B cell (primary cell): Measurements from ENCODE around the gene MSGN1. TPM values are rescaled to one million over a fixed set of nuclear protein-coding genes. Genes with fewer than 3 reads are reported as not detected.

Source experiments
- ATAC-seq: fragments of 200-7000 bp; cut with Tn5 transposase; one replicate; pipeline ENCODE4 v1.10.0; 2021; ENCODE audit warnings: low read depth, mild to moderate bottlenecking, moderate number of reproducible peaks, moderate library complexity
- CTCF ChIA-PET: fragments of 350-600 bp; sonication (Branson Sonifier 250); formaldehyde crosslinking; loops from one replicate; lab custom pipeline; 2021; ENCODE audit warnings: antibody characterized with exemption, inconsistent platforms; lab: Charles Lee
- POLR2A ChIA-PET: fragments of 350-600 bp; sonication (Branson Sonifier 250); formaldehyde crosslinking; loops from one replicate; lab custom pipeline; 2021; ENCODE audit warnings: antibody characterized with exemption; lab: Charles Lee
- DNase-seq: peaks from one replicate; pipeline ENCODE4 v3.0.0; 2013
- H2AFZ ChIP-seq: 2 replicates; pipeline ENCODE4 v1.6.1; 2012; ENCODE audit warnings: mild to moderate bottlenecking, low read depth, low read length; ENCODE audit not compliant: insufficient read depth, poor library complexity, severe bottlenecking
- H3K27ac ChIP-seq, 2 donors: 1 replicate in 1 of 2; 2 replicates in 1 of 2; pipeline ENCODE4 v1.5.1; 2012 to 2013; ENCODE audit warnings: low read length in 2 of 2, mild to moderate bottlenecking in 2 of 2, moderate library complexity in 1 of 2
- H3K27me3 ChIP-seq, 4 experiments: fragments of 200-600 bp in 1 of 4; sonication (generic) in 1 of 4; replicated peaks in 1 of 4; 1 replicate in 2 of 4; 2 replicates in 2 of 4; pipeline versions ENCODE4 v1.6.1 to v1.7.0; 2013 to 2016; ENCODE audit warnings: low read length in 3 of 4, mild to moderate bottlenecking in 2 of 4, mixed read lengths in 1 of 4, moderate library complexity in 1 of 4; ENCODE audit not compliant: insufficient read depth in 4 of 4, control insufficient read depth in 3 of 4; ENCODE audit errors: control extremely low read depth in 1 of 4
- H3K36me3 ChIP-seq, 2 experiments: replicated peaks in 1 of 2; 1 replicate in 1 of 2; 2 replicates in 1 of 2; pipeline versions ENCODE4 v1.6.1 to v1.7.1; 2013; ENCODE audit warnings: low read length in 1 of 2; ENCODE audit not compliant: insufficient read depth in 2 of 2, control insufficient read depth in 1 of 2; ENCODE audit errors: control extremely low read depth in 1 of 2, extremely low read depth in 1 of 2
- H3K4me1 ChIP-seq, 2 donors: fragments of 200-600 bp in 1 of 2; sonication (generic) in 1 of 2; 1 replicate in 1 of 2; 2 replicates in 1 of 2; pipeline versions ENCODE4 v1.5.1 to v1.6.1; 2013 to 2017; ENCODE audit warnings: low read length in 2 of 2; ENCODE audit not compliant: control insufficient read depth in 2 of 2, insufficient read depth in 2 of 2
- H3K4me2 ChIP-seq: replicated peaks from 2 replicates; pipeline ENCODE3; 2012; ENCODE audit warnings: mild to moderate bottlenecking, low read depth, low read length; ENCODE audit not compliant: poor library complexity, severe bottlenecking
- H3K4me3 ChIP-seq, 5 experiments: fragments of 200-600 bp in 1 of 5; sonication (generic) in 1 of 5; 1 replicate in 3 of 5; 2 replicates in 2 of 5; pipeline versions ENCODE4 v1.5.1 to v1.7.0; 2011 to 2016; ENCODE audit warnings: low read length in 4 of 5, mild to moderate bottlenecking in 4 of 5, low read depth in 2 of 5, control low read depth in 1 of 5, moderate library complexity in 1 of 5; ENCODE audit not compliant: insufficient read depth in 1 of 5; ENCODE audit errors: control extremely low read depth in 1 of 5, extremely low read depth in 1 of 5
- H3K79me2 ChIP-seq: fragments of 200-600 bp; sonication (generic); one replicate; pipeline ENCODE4 v1.6.0; 2016; ENCODE audit warnings: low read length; ENCODE audit not compliant: control insufficient read depth, insufficient read depth
- H3K9ac ChIP-seq: fragments of 200-600 bp; sonication (generic); 2 replicates; pipeline ENCODE4 v1.6.1; 2017; ENCODE audit warnings: mild to moderate bottlenecking, low read length, moderate library complexity
- H3K9me3 ChIP-seq, 3 donors: one replicate each; pipeline versions ENCODE4 v1.6.1 to v1.7.1; 2013; ENCODE audit warnings: low read length in 2 of 3; ENCODE audit not compliant: control insufficient read depth in 2 of 3, insufficient read depth in 1 of 3; ENCODE audit errors: control extremely low read depth in 1 of 3
- H4K20me1 ChIP-seq: 2 replicates; pipeline ENCODE4 v1.6.0; 2012; ENCODE audit warnings: mild to moderate bottlenecking, low read length; ENCODE audit not compliant: insufficient read depth, control insufficient read depth, poor library complexity, severe bottlenecking
- H3K27ac Mint-ChIP-seq: one replicate; pipeline ENCODE4 v1.8.0; 2021; ENCODE audit warnings: mixed read lengths
- H3K27me3 Mint-ChIP-seq: one replicate; pipeline ENCODE4 v1.8.0; 2021; ENCODE audit warnings: mixed read lengths
- H3K4me1 Mint-ChIP-seq: one replicate; pipeline ENCODE4 v1.8.0; 2021; ENCODE audit warnings: mixed read lengths
- H3K4me3 Mint-ChIP-seq: one replicate; pipeline ENCODE4 v1.8.0; 2021; ENCODE audit warnings: mixed read lengths
- H3K9me3 Mint-ChIP-seq: one replicate; pipeline ENCODE4 v1.8.0; 2022; ENCODE audit warnings: mixed read lengths; ENCODE audit not compliant: insufficient read depth
- EZH2 ChIP-seq: IDR thresholded peaks from 2 replicates; pipeline ENCODE4 v1.6.1; 2012; ENCODE audit warnings: borderline replicate concordance, low read depth, mild to moderate bottlenecking, moderate library complexity, low read length; ENCODE audit not compliant: insufficient read depth, poor library complexity, severe bottlenecking
- WGBS: methylation state at CpG from one replicate; pipeline ENCODE4 v1.1.5; 2013; ENCODE audit warnings: missing lambda C conversion rate; ENCODE audit not compliant: insufficient coverage; 5-methylcytosine and 5-hydroxymethylcytosine counted together
- intact Hi-C: fragments of 100-400 bp; cut with micrococcal nuclease; formaldehyde crosslinking; loops from one replicate; pipeline ENCODE4 v1.10.0; 2022
- polyA plus RNA-seq: library from polyadenylated mRNA; depleted of rRNA; stranded (reverse); fragments of >200 nt; gene quantifications from 2 replicates; pipeline ENCODE4 v1.2.3, GENCODE V29; 2012
- total RNA-seq, 2 donors: library from RNA; stranded (reverse); fragments of 120-200 nt in 1 of 2; gene quantifications; 1 replicate in 1 of 2; 2 replicates in 1 of 2; pipeline versions ENCODE4 v1.2.3 to v1.2.4, GENCODE V29; 2013 to 2022
- TF ChIP-seq, protein P1 (sequence below): fragments of 200-600 bp; IDR thresholded peaks from one replicate; pipeline ENCODE4 v1.8.0; 2022; ENCODE audit warnings: antibody characterized with exemption, mild to moderate bottlenecking

The MSGN1 gene
- total and polyA plus RNA-seq, 2 donors (not counting 1 experiment from before 2014, with no cell fraction given): not detected

DNA sequence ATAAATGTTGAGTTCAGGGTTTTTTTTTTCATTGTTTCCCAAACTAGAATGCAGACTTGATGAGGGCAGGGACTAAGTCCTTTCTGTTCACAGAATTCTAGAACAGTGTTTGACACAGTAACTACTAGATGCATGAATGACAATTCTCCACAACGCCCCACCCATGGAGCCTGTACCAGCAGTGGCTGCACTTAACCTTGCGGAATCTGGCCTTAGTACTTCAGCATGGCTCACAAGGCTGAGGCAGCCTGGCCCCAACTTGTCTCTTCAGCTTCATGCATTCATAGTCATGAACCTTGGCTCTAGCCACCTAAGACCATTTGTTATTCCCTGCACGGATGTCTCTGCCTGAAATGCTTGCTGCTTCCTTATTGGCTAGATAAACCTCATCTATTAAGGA, 29.5 kb upstream of the MSGN1 start:
- Histone ChIP-seq H3K79me2 (no peaks in the 10 kb centered on the region), H2AFZ (no peak overlapping the region), H4K20me1 (no peaks in the 10 kb centered on the region), H3K4me2 (no peak overlapping the region), H3K4me1 (peaks cover 0 to 3% of the 10 kb centered on the region in 2 donors), H3K4me3 (no peak overlapping the region), H3K36me3 (peaks cover 0 to 6% of the 10 kb centered on the region in 2 experiments), H3K9me3 (peaks cover 0 to 5% (median 0%) of the 10 kb centered on the region in 3 donors), H3K27ac (no peak overlapping the region), H3K9ac (no peak overlapping the region), H3K27me3 (no peaks in the 10 kb centered on the region)
- no peak for ATAC-seq
- Mint-ChIP-seq H3K4me1 (peaks cover 12% of the 10 kb centered on the region), H3K27me3 (no peaks in the 10 kb centered on the region), H3K4me3 (no peak overlapping the region), H3K27ac (peak overlapping the region; percentile 62), H3K9me3 (no peaks in the 10 kb centered on the region)
- CTCF ChIA-PET: interaction anchor here (1.0 to 1.3 kb wide), 3 partner anchors 27 to 67 kb away, joined by 3 to 5 read pairs (median 3); no protein-coding TSS in a partner anchor
- POLR2A ChIA-PET: no interaction called here
- TF ChIP-seq, protein P1, sequence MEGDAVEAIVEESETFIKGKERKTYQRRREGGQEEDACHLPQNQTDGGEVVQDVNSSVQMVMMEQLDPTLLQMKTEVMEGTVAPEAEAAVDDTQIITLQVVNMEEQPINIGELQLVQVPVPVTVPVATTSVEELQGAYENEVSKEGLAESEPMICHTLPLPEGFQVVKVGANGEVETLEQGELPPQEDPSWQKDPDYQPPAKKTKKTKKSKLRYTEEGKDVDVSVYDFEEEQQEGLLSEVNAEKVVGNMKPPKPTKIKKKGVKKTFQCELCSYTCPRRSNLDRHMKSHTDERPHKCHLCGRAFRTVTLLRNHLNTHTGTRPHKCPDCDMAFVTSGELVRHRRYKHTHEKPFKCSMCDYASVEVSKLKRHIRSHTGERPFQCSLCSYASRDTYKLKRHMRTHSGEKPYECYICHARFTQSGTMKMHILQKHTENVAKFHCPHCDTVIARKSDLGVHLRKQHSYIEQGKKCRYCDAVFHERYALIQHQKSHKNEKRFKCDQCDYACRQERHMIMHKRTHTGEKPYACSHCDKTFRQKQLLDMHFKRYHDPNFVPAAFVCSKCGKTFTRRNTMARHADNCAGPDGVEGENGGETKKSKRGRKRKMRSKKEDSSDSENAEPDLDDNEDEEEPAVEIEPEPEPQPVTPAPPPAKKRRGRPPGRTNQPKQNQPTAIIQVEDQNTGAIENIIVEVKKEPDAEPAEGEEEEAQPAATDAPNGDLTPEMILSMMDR: no peak
- TF ChIP-seq EZH2: no peak
- intact Hi-C loops: loop anchor here (5.0 kb wide), 1 partner anchor 36 kb away; no protein-coding TSS in a partner anchor
- DNase-seq: no peak
- 100% methylated on average over 3 of the region's 3 CpGs for WGBS

DNA sequence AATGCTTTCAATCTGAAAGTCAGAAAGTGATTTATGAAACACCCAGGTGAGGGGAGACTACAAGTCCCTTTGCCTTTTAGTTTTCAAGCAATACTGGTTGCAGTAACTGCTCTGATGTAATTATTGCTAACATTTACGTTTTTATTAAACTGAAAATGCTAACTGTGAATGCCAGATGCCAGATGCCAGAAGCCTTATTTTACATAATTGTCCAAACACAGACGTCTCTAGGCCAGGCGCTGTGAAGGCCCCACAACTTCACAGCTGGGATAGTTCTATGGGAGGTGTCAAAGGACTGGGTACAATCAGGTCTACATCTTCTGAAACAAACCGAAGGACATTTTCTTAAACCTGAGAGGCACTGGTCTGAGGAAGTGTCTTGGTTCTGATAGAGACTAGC, 27.5 kb upstream of the MSGN1 start:
- no peak overlapping the region for H3K4me3 ChIP-seq
- H3K36me3 ChIP-seq: no peaks in the 10 kb centered on the region
- TF ChIP-seq, protein P1: no peak
- TF ChIP-seq EZH2: no peak
- Mint-ChIP-seq H3K27me3 (no peaks in the 10 kb centered on the region), H3K4me3 (no peak overlapping the region), H3K4me1 (peaks cover 26% of the 10 kb centered on the region), H3K27ac (no peak overlapping the region), H3K9me3 (no peaks in the 10 kb centered on the region)
- 60% methylated on average over 1 of the region's 4 CpGs for whole genome bisulfite sequencing
- no peak overlapping the region for H2AFZ ChIP-seq
- no peaks in the 10 kb centered on the region for H3K27me3 ChIP-seq
- H3K9me3 ChIP-seq: no peaks in the 10 kb centered on the region
- POLR2A ChIA-PET: no interaction called here
- no peak for DNase-seq
- ATAC-seq: no peak
- no peak overlapping the region for H3K27ac ChIP-seq
- H3K4me1 ChIP-seq: peaks cover 2 to 13% of the 10 kb centered on the region in 2 donors
- H3K4me2 ChIP-seq: no peak overlapping the region
- no peaks in the 10 kb centered on the region for H4K20me1 ChIP-seq
- H3K9ac ChIP-seq: no peak overlapping the region
- intact Hi-C loops: loop anchor here (5.0 kb wide), 1 partner anchor 34 kb away; no protein-coding TSS in a partner anchor
- CTCF ChIA-PET: interaction anchor here (1.2 kb wide), 1 partner anchor 21 kb away, joined by 3 read pairs; no protein-coding TSS in a partner anchor
- no peaks in the 10 kb centered on the region for H3K79me2 ChIP-seq
